ENCODE data around the gene AAK1.
A peak's percentile ranks its signal among the peaks of the same experiment; 100 is the strongest.

AAK1 gene

DNA sequence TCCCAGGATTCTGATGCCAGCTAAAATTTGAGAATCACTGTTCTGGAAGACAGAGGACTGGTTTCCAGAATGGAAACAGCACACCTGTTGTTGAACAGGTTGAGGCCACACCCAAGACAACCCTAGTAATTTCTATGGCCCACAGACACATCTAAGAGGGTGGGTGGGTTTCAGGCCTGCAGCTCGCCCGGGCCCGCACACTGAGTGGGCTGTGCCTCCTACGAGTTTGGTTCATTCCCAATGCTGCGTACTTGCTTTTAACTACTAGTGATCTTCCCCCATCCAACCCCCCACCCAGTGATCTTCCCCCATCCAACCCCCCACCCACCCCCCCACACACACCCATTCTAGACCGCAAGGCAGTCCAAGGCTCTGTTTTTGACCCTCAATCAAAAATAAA lies 205.0 kb downstream of the AAK1 start:
- TF ChIP-seq, protein P1, sequence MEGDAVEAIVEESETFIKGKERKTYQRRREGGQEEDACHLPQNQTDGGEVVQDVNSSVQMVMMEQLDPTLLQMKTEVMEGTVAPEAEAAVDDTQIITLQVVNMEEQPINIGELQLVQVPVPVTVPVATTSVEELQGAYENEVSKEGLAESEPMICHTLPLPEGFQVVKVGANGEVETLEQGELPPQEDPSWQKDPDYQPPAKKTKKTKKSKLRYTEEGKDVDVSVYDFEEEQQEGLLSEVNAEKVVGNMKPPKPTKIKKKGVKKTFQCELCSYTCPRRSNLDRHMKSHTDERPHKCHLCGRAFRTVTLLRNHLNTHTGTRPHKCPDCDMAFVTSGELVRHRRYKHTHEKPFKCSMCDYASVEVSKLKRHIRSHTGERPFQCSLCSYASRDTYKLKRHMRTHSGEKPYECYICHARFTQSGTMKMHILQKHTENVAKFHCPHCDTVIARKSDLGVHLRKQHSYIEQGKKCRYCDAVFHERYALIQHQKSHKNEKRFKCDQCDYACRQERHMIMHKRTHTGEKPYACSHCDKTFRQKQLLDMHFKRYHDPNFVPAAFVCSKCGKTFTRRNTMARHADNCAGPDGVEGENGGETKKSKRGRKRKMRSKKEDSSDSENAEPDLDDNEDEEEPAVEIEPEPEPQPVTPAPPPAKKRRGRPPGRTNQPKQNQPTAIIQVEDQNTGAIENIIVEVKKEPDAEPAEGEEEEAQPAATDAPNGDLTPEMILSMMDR (IDR thresholded peaks at IDR 0.05; ENCODE audit: low read depth, low read length): no peak
- TF ChIP-seq POLR2A (IDR thresholded peaks at IDR 0.05; ENCODE audit: extremely low read depth, insufficient read length): no peak
- no peak for DNase-seq (ENCODE audit: low read depth)
- no peak overlapping the region for H3K4me3 ChIP-seq (ENCODE audit: low read depth, low read length)

DNA sequence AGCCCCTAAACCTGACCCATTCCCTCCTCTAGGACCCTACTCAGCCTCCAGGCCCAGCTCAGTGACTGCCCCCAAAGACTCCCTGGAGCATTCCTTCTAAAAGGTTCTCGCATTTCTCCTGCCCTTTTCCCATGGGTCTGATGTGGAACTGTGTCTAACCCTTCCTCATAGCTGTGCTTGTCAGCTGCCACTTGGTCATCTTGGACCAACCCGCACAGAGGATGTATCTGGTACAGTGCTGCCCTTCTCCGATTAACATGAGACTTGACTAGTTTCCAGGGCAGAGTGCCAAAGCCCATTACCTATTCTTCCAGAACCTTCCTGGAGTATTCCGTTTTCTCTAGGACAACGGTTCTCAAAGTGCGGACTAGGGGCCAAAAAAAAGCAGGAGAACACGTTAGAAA lies 205.8 kb downstream of the AAK1 start:
- TF ChIP-seq POLR2A (IDR thresholded peaks at IDR 0.05; ENCODE audit: extremely low read depth, insufficient read length): no peak
- TF ChIP-seq, protein P1 (IDR thresholded peaks at IDR 0.05; ENCODE audit: low read depth, low read length): no peak
- TF ChIP-seq, protein P2, sequence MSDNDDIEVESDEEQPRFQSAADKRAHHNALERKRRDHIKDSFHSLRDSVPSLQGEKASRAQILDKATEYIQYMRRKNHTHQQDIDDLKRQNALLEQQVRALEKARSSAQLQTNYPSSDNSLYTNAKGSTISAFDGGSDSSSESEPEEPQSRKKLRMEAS (IDR thresholded peaks at IDR 0.05; ENCODE audit: low read depth, low read length): no peak
- DNase-seq (ENCODE audit: low read depth): no peak
- peak overlapping the region; percentile 91 for H3K4me3 ChIP-seq (ENCODE audit: low read depth, low read length)

DNA sequence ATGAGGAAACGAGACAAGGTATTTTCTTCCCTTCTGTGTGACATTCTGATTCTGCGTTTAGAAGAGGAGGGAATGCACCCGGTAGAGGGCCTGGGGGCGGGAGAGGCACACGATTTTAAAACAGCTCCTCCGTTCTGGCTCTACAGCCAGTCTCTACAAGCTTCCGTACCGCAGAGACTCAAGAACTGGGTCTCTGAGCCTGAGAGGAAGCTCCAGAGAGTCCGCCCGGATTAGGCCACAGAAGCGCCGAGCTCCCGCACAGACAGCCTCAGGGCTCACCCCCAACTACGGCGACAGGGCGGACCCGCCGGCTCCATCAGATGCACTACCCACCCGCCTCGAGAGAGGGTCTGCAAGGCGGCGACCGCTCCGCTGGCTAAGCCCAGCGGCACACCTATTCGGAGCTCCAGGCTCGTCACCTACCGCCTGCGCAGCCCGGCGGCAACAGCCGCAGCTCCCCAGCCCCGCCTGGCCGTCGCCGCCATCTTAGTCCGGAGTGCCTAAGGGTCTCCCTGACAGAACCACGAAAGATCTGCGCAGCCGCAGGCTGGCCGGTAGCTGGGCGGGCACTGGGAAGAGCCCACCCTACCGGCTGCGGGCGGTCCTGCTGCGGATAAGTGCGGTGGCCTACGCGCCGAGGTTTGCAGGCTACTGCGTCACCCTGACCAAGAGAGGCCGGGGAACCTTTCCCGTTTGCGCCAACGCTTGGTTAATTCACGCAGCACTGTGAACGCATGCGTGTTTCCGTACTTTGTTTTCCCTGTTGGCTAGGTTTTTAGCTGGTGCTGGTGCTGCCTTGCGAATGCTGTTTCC lies 206.4 kb downstream of the AAK1 start, which contains the start of gene NFU1:
TSS of gene NFU1 (minus strand) at position 498 of the 813 bp plus-strand sequence. CDS start at position 485, 13 bp downstream.
- TF ChIP-seq, protein P1 (IDR thresholded peaks at IDR 0.05; ENCODE audit: low read depth, low read length): peak; percentile 55
- TF ChIP-seq POLR2A (IDR thresholded peaks at IDR 0.05; ENCODE audit: extremely low read depth, insufficient read length) (peak; percentile 91), MYC (IDR thresholded peaks at IDR 0.05; ENCODE audit: low read depth, low read length) (no peak)
- TF ChIP-seq, protein P2 (IDR thresholded peaks at IDR 0.05; ENCODE audit: low read depth, low read length): no peak; the same call in 1 of the 2 replicates
- H3K4me3 ChIP-seq (ENCODE audit: low read depth, low read length): peak within 1 kb of the TSS; percentile 91
- DNase-seq (ENCODE audit: low read depth): peak; percentile 99

DNA sequence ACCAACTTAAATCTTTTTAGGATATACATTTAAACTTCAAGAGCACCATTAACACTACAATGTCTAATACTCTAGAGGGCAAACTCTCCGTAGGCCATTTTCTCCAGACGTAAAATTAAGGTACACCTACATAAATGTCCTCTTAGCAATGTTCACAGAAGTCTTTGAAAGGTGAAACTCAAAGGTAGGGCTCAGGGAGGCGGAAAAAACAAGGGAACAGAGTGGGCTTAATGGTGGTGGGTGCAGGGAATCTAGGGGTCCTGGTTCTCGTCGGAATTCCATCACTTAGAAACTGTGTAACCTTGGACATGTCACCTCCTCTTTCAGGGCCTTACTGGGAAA lies 207.0 kb downstream of the AAK1 start:
- no peak for DNase-seq (ENCODE audit: low read depth)
- TF ChIP-seq, protein P2 (IDR thresholded peaks at IDR 0.05; ENCODE audit: low read depth, low read length): no peak
- TF ChIP-seq, protein P1 (IDR thresholded peaks at IDR 0.05; ENCODE audit: low read depth, low read length): no peak
- H3K4me3 ChIP-seq (ENCODE audit: low read depth, low read length): peak overlapping the region; percentile 91

DNA sequence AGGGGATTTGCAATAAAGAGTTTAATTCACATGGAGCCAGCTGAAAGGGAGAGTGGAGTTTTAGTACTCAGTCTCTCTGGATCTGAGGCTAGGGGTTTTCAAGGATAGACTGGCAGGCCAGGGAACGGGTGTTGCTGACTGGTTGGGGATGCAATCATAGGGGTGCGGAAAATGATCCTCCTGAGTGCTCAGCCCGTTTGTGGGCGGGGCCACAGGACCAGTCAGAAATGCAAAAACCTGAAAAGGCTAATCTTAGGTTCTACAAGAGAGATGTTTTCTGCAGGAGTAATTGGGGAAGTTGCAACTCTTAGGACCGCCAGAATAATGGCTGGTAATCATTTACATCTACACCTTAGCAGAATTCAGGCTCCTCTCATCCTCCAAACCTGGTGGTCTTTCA lies 208.8 kb downstream of the AAK1 start:
- no peak for TF ChIP-seq POLR2A (IDR thresholded peaks at IDR 0.05; ENCODE audit: extremely low read depth, insufficient read length)
- TF ChIP-seq MYC (IDR thresholded peaks at IDR 0.05; ENCODE audit: low read depth, low read length): no peak
- TF ChIP-seq, protein P1 (IDR thresholded peaks at IDR 0.05; ENCODE audit: low read depth, low read length): no peak
- TF ChIP-seq, protein P2 (IDR thresholded peaks at IDR 0.05; ENCODE audit: low read depth, low read length): no peak
- peak; percentile 14 for DNase-seq (ENCODE audit: low read depth)
- H3K4me3 ChIP-seq (ENCODE audit: low read depth, low read length): no peak overlapping the region

Data from NB4 (cell line).